Measurements from ENCODE around the gene CCDC40.
"Not testable (repeated sequence)": the region's sequence is repeated elsewhere in the genome, so short reads cannot be mapped to it uniquely, and the experiment has no call there.

Gene CCDC40

DNA sequence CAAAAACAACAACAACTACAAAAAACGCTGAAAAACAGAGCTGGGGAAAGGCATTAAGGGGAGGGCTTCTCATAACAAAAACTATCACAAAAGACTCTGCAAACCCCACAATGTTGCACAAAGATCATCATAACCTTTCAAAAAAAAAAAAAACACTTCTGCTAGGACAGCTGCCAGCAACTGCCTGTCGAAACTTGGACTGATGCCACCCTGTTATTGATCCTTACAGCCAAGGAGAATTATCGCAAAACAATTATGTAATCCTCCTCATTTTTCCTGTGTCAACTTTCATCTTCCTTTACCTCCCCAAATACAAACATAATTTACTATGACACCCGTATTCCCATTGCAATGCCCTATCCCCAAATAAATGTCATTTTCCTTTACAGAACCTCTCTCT, 9.3 kb downstream of the CCDC40 start:
- DNase-seq (ENCODE audit: low read depth), result no peak

DNA sequence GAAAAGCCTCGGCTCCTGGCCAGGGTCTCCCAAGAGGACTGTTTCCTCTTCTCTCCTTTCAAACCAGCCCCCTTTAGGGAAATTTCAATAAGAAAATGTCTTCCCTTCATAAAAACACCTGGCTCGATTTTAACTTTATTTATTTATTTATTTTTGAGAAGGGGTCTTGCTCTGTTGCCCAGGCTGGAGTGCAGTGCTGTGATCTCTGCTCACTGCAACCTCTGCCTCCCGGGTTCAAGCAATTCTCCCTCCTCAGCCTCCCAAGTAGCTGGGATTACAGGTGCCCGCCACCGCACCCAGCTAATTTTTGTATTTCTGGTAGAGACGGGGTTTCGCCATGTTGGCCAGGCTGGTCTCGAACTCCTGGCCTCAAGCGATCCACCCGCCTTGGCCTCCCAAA, 10.3 kb downstream of the CCDC40 start:
- not testable (repeated sequence) for DNase-seq (ENCODE audit: low read depth)

DNA sequence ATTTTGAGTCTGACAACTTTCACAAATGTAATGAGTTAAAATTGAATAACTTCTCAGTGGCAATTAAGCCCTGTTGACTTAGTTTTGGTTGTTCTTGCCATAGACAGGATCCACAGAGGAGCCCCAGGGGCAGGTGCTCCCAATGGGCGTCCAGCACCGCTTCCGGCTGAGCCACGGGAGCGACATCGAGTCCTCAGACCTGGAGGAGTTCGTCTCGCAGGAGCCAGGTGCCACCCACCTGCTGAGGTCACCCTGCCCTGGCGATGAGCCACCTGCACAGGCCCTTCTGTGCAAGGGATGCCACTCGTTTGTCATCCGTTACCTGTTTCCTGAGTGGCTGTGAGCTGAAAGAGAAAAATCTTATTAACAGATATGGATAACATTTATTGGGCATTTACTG, 10.7 kb downstream of the CCDC40 start:
- DNase-seq (ENCODE audit: low read depth), result no peak

DNA sequence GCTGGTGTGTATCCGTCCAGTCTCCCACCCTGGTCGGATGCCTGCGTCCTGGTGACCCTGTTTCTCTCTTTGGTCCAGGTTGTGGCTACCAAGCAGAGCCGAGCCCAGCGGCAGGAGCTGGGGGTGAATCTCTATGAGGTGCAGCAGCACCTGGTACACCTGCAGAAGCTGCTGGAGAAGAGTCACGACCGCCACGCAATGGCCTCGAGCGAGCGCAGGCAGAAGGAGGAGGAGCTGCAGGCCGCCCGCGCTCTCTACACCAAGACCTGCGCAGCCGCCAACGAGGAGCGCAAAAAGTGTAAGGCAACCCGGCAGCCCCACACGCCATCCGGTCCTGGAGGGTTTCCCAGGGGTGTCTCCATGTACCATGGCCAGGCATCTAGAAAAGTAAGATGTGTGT, 13.5 kb downstream of the CCDC40 start:
- DNase-seq (ENCODE audit: low read depth), result no peak

DNA sequence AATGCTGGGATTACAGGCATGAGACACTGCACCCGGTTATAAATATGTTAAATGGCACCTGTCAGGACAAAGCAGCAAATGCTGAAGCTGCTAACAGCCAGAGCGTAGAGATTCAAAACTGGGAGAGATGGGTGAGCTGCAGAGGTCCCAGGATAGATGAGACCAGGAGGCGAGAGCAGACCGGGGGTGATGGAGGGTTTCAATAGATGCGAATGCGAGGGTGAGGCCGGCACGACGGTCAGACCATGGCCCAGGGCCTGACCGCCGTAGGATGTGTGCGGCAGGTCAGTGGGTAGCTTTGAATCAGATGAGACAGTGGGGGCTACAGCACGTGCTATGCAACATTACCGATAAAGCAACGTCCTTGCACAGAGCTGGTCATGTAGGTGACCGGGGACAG, 14.3 kb downstream of the CCDC40 start:
- no peak for DNase-seq (ENCODE audit: low read depth)

DNA sequence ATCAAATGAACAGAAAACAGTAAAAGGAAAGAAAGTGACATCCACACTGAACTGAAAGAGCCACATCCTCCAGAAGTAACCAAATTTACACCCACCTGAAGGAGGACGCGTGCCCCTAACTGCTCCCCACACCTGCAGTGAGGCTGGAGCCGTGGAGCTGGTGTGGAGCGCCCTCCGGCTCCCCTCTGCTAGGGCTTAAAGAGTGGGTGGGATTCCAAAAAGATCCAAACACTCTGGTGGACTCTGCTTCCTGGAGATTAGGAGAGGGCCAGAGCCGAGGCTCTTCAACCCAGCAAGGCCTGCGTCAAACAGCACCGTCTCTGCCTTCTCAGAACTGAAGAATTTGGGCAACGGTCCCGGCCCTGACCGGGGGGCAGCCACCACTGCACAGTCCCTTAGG, 15.2 kb downstream of the CCDC40 start:
- DNase-seq (ENCODE audit: low read depth), result no peak

DNA sequence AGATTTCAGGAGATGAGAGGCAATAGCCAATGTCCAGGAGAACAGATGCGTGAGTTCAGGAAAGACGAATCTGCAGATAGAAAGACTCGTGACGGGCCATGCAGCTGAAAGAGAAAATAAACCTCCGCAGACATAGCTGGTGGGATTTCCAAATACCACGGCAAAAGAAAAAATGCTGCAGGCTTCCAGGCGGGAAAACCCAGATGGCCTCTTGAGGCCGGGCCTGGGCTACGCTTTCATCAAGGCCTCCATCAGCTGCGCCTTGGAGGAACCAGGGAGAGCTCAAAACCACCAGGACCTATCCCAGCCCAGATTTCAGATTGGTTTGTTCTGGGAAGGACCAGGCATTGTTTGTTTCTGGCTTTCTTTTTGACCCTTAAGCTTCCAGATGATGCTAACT, 16.7 kb downstream of the CCDC40 start:
- DNase-seq (ENCODE audit: low read depth), result no peak

DNA sequence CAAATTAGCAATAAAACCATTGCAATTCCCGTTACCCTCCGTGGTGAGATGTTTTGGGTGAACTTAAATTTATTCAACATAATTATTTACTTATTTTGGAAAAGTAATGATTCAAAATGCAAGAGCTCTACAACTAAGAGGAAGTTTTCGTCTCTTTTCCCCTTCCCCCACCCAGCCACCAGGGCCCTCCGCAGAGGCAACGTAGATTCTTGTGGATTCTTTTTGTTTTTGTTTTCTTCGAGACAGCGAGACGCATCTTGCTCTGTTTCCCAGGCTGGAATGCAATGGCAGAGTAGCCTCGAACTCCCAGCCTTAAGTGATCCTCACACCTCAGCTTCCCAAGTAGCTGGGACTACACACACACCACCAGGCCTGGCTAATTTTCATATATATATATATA, 19.2 kb downstream of the CCDC40 start:
- DNase-seq (ENCODE audit: low read depth), result no peak

DNA sequence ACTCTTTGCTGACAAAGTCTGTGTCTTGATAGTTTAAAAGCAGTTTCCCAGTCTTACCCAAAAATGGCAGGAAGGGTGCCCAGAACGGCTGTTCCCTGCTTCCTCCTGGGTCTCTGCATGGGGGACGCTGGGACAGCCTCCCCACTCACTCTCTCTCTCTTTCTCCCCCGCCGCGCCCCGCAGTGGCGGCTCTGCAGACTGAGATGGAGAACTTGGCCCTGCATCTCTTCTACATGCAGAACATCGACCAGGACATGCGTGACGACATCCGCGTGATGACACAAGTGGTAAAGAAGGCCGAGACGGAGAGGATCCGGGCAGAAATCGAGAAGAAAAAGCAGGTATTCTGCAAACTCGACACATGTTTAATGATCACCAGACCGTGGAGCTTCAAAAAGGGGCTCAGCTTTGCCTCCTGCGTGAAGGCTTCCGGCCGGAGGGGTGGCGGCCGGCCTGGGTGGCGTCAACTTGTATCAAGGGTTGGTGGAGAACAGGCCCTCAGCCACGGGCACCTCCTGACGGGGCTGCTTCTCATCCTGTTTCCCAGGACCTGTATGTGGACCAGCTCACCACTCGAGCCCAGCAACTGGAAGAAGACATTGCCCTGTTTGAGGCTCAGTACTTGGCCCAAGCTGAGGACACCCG, 22.0 kb downstream of the CCDC40 start:
- no peak for DNase-seq (ENCODE audit: low read depth)

DNA sequence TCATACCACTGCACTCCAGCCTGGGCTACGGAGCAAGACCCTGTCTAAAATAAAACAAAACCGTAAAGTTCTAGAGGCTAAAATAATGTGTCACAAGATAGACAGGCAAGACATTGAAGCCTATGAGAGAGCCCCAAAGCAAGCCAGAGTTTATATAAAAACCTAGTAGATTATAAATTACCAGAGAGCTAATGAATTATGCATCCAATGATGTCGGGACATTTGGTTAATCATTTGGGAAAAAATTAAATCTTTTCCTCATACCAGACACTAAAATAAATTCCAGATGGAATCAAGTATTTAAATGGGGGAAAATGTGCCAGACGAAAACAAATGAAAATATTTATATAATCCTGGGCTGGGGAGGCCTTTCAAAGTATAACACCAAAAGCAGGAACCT, 24.2 kb downstream of the CCDC40 start:
- DNase-seq (ENCODE audit: low read depth), result no peak

DNA sequence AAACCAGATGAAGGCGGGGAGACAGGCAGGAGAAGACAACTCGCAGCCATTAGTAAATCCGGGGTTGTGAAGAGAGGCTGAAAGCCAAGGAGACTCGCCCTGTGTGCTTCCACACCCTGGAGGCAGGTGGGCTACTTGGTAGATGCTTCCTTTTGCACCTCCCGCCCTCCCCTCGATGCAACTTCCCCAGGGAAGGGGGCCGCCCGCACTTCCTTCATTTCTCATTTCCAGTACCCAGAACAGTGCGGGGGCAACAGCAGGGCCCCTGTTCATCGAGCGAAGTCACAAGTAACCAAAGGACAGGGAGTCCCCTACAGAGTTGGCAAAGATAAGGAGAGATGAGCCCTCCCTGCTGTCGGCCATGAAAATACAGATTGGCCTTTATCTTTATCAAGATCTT, 25.0 kb downstream of the CCDC40 start:
- DNase-seq (ENCODE audit: low read depth), result no peak

DNA sequence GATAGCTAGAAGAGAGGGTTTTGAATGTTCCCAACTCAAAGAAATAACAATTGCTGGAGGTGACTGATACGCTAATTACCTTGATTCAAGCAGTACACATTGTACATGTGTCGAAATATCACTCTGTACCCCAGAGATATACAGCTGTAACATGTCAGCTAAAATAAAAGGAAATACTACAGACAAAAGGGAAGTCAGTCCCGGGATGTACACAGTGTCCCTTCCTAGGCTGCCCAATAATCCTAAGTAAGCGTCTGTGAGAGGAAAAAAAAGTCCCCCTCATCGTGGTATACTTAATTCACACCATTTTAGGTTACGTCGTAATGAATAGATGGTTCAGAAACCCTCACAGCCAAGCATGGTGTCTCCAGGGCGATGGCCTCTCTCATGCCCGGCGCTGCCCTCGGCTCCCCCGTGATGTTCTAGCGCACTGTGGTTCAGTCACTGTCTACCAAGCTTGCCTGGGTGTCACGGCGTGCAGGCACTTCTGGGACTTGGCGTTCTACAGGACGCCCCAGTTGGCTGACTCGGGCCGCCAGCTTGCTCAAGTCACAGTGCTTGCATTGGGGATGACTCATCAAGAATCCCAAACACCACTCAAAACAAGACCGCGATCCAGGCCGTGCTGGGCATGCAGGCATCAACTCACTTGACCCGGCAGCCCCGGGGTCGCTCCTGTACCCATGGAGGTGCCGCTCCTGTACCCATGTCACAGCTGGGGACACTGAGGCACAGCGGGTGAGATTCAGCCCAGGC, 27.6 kb downstream of the CCDC40 start:
- DNase-seq (ENCODE audit: low read depth), result peak; percentile 3

DNA sequence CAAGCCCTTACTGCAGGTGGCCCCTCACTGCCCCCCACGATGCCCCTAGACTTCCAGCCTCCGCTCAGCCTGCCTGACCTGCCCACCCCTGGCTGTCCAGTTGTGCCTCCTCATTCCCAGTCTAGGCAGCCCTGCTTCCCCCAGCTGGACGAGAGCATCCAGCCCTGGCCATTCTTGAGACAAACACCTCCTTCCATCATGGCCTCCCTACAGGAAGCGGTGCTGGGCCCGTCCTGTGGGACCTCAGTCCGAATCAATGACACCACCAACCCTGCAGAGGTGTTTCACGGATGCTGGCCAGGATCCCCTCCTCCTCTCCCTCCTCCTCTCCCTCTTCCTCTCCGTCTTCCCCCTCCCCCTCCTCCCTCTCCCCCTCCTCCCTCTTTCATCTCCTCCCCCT, 28.3 kb downstream of the CCDC40 start:
- no peak for DNase-seq (ENCODE audit: low read depth)

DNA sequence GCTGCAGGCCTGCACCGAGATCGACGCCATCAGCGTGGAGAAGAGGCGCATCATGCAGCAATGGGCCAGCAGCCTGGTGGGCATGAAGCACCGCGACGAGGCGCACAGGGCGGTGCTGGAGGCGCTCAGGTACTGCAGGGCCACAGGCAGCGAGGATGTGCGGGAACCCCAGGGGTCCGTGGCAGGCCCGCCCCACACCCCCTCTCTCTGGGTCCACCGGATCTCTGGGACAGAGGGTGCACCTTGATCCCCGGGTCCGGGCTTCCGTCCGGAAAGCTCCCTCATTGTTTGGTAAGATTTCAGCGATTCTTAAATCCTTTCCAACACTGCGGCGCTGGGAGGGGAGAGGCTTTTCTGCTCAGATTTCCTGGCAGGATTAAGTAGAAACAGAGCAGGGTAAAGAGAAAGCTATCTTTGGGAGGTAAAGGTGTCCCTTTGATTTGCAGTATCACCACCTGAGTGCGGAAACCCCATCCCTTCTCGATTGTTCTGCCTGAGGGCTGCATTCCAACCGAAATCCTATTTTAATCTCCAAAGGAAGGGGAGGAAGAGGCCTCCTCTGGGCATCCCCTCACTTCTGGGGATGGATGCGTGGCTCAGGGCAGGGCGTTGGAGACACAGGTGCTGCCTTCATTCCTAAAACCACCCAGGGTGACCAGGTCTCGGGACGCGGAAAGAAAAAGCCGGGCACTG, 29.2 kb downstream of the CCDC40 start:
- DNase-seq (ENCODE audit: low read depth), result no peak

DNA sequence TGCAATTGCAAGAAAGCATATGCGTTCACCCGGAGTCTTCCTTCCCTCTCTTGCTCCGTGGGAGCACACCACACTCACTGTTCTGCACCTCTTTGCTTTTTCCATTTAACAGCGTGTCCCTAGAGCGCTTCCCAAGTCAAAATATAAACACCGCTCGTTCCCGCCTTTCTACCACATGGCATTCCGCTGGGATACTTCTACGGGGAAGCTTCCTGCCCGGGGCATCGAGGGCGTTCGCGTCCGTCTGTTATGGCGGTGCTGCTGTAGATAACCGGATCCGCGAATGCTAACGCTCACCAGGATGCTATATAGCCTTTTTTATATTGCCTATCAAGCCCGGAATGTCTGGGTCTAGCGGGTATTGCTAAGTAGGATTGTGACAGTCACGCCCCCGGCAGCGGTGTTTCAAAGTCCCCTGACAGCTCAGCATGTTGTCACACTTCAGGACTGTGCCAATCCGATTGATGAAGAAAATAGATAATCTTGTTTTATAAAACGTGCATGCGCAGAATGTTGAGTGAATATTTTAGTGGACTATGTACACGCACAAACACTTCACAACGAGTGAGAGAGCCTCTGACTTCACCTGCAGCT, 31.0 kb downstream of the CCDC40 start:
- DNase-seq (ENCODE audit: low read depth), result no peak

DNA sequence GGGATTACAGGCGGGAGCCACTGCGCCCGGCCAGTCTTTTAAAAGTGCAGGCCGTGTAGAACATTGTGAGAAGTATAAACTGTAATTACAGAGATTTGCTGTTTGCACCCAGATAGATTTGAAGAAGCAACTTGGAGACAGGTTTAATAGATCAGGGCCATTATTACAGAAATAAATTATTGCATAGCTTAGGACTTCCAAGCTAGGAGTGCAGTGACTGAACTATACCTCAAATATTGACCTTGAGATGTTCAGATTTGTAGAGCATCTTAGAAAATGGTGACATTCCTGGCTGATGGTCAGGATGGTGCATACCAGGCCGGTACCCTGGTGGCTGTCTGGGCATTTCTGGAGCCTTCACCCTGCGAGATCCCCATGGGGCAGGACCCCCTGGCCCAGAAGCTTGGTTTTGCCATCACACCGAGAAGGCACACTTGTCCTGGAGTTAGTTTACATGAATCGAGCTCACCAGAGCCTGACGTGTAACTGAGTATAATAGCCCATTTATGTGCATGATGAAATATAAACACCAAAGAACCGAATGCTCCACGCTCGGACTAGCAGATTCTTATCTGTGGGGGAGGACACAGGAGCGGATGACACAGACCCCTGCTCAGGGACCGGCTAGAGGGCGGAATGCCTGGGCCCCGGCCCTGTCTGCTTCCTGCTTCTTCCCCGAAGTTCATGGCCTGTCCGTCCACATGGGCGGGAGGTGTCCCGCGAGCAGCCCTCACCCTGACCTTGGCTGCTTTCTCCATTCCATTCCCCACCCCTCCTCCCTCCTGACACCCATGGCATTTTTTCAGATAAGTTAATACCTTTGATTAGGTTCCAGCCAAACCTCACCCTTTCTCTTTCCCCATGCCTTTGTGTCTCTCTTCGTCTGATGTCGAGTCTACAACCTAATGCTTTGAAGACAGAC, 32.1 kb downstream of the CCDC40 start:
- no peak for DNase-seq (ENCODE audit: low read depth)

DNA sequence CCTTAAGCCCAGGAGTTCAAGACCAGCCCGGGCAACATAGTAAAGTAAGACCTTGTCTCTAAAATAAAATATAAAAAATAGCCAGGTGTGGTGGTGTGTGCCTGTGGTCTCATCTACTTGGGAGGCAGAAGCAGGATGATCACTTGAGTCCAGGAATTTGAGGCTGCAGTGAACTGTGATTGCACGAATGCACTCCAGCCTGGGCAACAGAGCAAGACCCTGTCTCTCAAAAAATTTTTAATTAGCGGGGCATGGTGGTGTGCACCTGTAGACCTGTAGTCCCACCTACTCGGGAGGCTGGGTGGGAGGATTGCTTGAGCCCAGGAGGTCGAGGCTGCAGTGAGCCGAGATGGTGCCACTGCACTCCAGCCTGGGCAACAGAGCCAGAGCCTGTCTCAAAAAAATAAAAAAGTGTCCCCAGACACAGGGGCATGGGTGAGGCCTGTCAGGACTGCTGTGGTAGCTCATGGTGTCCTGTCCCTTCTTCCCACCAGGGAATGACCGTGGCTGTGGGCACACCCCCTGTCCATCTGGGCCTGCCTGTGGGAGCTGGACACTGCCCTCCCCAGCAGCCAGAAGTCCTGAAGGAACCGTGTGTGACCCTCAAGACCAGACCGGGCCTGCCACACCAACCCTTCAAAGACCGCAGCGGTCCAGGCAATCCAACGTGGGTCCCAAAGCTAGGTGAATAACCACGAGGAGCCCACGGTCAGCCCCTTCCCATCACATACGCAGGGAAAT, 34.1 kb downstream of the CCDC40 start:
- DNase-seq (ENCODE audit: low read depth), result no peak

DNA sequence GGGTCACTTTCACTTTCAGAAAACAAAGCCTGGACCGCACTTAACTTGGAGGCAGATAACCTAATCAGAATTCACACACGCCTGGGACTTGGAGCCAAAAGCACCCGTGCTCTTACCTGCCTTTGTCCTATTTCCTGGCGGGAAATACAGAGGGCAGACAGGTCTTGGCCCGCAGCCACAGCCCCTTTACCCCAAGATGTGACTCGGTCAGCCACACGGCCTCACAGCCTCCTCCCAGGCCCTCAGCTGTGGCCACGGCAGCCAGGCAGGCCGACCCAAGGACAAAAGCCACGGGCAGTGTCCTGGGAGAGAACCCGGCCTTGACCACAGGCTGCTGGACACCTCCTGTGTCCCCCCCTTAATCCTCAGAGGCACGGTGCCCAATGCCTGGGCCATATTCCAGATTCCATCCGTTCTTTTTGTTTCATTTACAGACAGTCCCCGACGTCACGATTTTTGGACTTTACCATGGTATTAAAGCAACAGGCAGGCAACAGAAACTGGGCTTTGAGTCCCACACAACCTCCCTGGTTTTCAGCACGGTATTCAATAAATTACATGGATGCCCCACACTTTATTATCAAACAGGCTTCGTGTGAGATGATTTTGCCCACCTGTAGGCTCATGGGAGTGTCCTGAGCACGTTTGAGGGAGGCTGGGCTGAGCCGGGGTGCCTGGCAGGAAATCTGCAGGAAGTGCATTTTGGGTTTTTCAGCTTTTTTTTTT, 34.8 kb downstream of the CCDC40 start:
- DNase-seq (ENCODE audit: low read depth), result no peak

DNA sequence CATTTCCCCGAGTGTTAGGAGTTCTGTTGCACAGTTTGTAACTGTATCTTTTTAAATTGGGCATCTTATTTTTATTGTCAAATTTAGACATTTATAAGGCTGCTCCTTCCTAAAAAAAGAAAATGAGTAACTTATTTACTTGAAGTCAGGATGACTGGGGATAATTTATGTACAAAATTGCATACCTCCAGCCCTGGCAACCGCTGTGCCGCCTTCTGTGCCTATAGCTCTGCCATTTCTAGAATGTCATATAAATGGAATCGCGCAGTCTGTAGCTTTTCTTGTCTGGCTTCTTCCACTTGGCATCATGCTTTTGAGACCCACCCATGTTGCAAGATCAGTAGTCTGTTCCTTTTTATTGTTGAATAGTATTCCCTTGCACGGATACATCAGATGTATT, 36.0 kb downstream of the CCDC40 start:
- no peak for DNase-seq (ENCODE audit: low read depth)

DNA sequence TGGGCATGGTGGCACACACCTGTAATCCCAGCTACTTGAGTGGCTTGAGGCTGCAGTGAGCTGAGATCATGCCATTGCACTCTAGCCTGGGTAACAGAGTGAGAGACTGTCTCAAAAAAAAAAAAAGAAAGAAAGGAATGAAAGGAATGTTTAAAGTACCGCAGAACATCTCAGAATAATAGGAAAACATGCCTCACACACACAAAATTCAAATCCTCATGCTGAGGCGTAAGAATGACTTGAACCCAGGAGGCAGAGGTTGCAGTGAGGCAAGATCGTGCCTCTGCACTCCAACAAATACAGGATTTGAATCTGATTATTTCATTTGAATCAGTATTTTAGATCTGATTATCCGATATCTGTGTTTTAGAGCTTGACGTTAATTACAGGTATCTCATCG, 43.6 kb downstream of the CCDC40 start:
- DNase-seq (ENCODE audit: low read depth), result no peak

DNA sequence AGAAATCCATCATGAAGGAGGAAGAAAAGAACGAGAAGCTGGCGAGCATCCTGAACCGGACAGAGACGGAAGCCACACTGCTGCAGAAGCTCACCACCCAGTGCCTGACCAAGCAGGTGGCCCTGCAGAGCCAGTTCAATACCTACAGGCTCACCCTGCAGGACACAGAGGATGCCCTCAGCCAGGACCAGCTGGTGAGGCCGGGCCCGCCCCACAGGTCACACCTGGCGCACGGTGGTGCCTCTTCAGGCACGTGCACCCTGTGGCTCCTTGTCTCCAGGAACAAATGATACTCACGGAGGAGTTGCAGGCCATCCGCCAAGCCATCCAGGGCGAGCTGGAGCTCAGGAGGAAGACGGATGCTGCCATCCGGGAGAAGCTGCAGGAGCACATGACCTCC, 45.2 kb downstream of the CCDC40 start:
- no peak for DNase-seq (ENCODE audit: low read depth)
